Astrocyte (in vitro differentiated cells and primary cell): ENCODE results near the gene CPNE4. TPM values are rescaled to one million over a fixed set of nuclear protein-coding genes. Genes with fewer than 3 reads are reported as not detected.
A peak's percentile ranks its signal among the peaks of the same experiment; 100 is the strongest.

Experiments
- DNase-seq: peaks from one replicate; pipeline ENCODE4 v3.0.0-alpha.2; 2010; ENCODE audit warnings: low read depth
- FAIRE-seq: peaks from 2 replicates; lab custom pipeline; 2011; peaks lifted over from hg19 to GRCh38; lab: Jason Lieb, UNC
- H2AFZ ChIP-seq: 2 replicates; pipeline ENCODE4 v1.6.0; 2012; ENCODE audit warnings: low read depth, low read length, inconsistent platforms
- H3K27ac ChIP-seq: 2 replicates; pipeline ENCODE4 v1.5.1; 2011; ENCODE audit warnings: low read depth, low read length, inconsistent platforms
- H3K27me3 ChIP-seq: 2 replicates; pipeline ENCODE4 v1.6.0; 2011; ENCODE audit warnings: low read length, inconsistent platforms; ENCODE audit not compliant: insufficient read depth
- H3K36me3 ChIP-seq: 2 replicates; pipeline ENCODE4 v1.5.1; 2011; ENCODE audit warnings: low read length, inconsistent platforms; ENCODE audit not compliant: insufficient read depth
- H3K4me1 ChIP-seq: 2 replicates; pipeline ENCODE4 v1.5.1; 2011; ENCODE audit warnings: low read length, inconsistent platforms; ENCODE audit not compliant: insufficient read depth
- H3K4me2 ChIP-seq: 2 replicates; pipeline ENCODE4 v1.6.0; 2012; ENCODE audit warnings: low read length, inconsistent platforms
- H3K4me3 ChIP-seq: 2 replicates; pipeline ENCODE4 v1.5.1; 2011; ENCODE audit warnings: low read depth, mild to moderate bottlenecking, low read length, inconsistent platforms; ENCODE audit not compliant: insufficient read depth
- H3K79me2 ChIP-seq: 2 replicates; pipeline ENCODE4 v1.6.0; 2012; ENCODE audit warnings: mild to moderate bottlenecking, low read length, inconsistent platforms; ENCODE audit not compliant: insufficient read depth
- H3K9ac ChIP-seq: 2 replicates; pipeline ENCODE4 v1.6.0; 2012; ENCODE audit warnings: mild to moderate bottlenecking, low read length, inconsistent platforms
- H3K9me3 ChIP-seq: 2 replicates; pipeline ENCODE4 v1.5.1; 2012; ENCODE audit warnings: low read depth, mild to moderate bottlenecking, low read length, inconsistent platforms; ENCODE audit not compliant: insufficient read depth
- H4K20me1 ChIP-seq: 2 replicates; pipeline ENCODE4 v1.6.0; 2012; ENCODE audit warnings: low read length, inconsistent platforms; ENCODE audit not compliant: insufficient read depth
- H3K27ac Mint-ChIP-seq: one replicate; pipeline ENCODE4 v1.8.0; 2021; ENCODE audit warnings: mild to moderate bottlenecking, mixed read lengths; ENCODE audit not compliant: unreplicated experiment
- H3K27me3 Mint-ChIP-seq: one replicate; pipeline ENCODE4 v1.8.0; 2021; ENCODE audit warnings: low read depth, mixed read lengths; ENCODE audit not compliant: unreplicated experiment
- H3K36me3 Mint-ChIP-seq: one replicate; pipeline ENCODE4 v1.8.0; 2021; ENCODE audit warnings: low read depth, mixed read lengths; ENCODE audit not compliant: unreplicated experiment
- H3K4me1 Mint-ChIP-seq: one replicate; pipeline ENCODE4 v1.8.0; 2021; ENCODE audit warnings: low read depth, mixed read lengths; ENCODE audit not compliant: unreplicated experiment
- H3K4me3 Mint-ChIP-seq: one replicate; pipeline ENCODE4 v1.8.0; 2021; ENCODE audit warnings: mild to moderate bottlenecking, moderate library complexity, mixed read lengths; ENCODE audit not compliant: unreplicated experiment
- H3K9me3 Mint-ChIP-seq: one replicate; pipeline ENCODE4 v1.8.0; 2021; ENCODE audit warnings: mild to moderate bottlenecking, mixed read lengths; ENCODE audit not compliant: unreplicated experiment
- EZH2 ChIP-seq: IDR thresholded peaks from 2 replicates; pipeline ENCODE4 v1.6.1; 2012; ENCODE audit warnings: mild to moderate bottlenecking, low read length, inconsistent platforms; ENCODE audit not compliant: insufficient read depth
- total RNA-seq: library from RNA; stranded (reverse); gene quantifications from 2 replicates; pipeline ENCODE4 v1.2.1, GENCODE V29; 2021
- TF ChIP-seq, protein P1 (sequence below): IDR thresholded peaks from 2 replicates; pipeline ENCODE4 v1.5.1; 2011; ENCODE audit warnings: low read depth, mild to moderate bottlenecking, inconsistent platforms, low read length, moderate library complexity; ENCODE audit not compliant: insufficient read depth

The CPNE4 gene
- total RNA-seq, 1 donor from 2014 or later = 0.68 TPM

DNA sequence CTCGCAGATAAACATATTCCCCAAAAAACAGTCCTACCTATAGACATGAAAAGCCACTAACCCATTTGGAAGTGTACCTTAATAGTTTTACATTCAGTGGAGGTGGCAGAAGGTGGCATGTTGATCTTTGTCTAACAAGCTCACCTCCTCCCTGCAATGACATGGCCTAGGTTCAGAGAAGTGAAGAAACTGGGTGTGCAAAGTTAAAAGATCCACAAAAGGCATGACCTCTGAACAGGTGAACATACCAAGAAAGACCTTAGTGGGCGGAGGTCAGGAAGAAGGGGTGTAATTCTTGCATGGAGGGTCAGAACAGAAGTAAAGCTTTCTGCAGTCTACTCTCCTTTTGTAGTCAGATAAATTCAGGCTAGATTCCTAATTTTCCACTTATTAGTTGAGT, 532.9 kb downstream of the CPNE4 start:
- Histone ChIP-seq H4K20me1 (peaks cover 3% of the 10 kb centered on the region), H3K9me3 (no peaks in the 10 kb centered on the region), H3K36me3 (peaks cover 26% of the 10 kb centered on the region), H2AFZ (peak overlapping the region; percentile 98), H3K9ac (peak overlapping the region; percentile 94), H3K27ac (peak overlapping the region; percentile 78), H3K4me2 (peak overlapping the region; percentile 90), H3K4me3 (peak overlapping the region; percentile 96), H3K79me2 (peaks cover 50% of the 10 kb centered on the region), H3K4me1 (peaks cover 4% of the 10 kb centered on the region), H3K27me3 (no peaks in the 10 kb centered on the region)
- no peaks in the 10 kb centered on the region for H3K27me3 Mint-ChIP-seq
- peak overlapping the region; percentile 98 for H3K27ac Mint-ChIP-seq
- TF ChIP-seq EZH2 = no peak
- FAIRE-seq (peak; percentile 32), DNase-seq (no peak)
- no peaks in the 10 kb centered on the region for H3K9me3 Mint-ChIP-seq
- peaks cover 5% of the 10 kb centered on the region for H3K36me3 Mint-ChIP-seq
- H3K4me3 Mint-ChIP-seq = peak overlapping the region; percentile 99
- H3K4me1 Mint-ChIP-seq = peaks cover 9% of the 10 kb centered on the region

DNA sequence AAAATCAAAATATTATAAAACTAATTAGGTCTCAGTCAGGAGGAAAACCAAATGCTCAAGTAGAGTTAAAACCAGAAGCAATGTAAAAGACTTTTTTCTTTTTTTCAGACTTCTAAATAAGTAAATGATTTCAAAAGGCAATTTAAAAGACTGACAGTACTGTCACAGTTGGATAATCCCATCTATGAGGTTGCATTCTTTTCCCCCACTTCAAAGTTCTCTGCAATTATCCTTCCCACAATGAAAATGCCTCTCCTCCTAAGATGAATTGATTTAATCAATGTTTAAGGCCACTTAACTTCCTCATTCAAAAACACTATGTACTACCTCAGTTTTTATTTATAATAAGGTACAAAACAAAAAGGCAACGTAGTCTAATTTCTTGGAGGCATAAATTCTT, 540.1 kb downstream of the CPNE4 start:
- TF ChIP-seq, protein P1, sequence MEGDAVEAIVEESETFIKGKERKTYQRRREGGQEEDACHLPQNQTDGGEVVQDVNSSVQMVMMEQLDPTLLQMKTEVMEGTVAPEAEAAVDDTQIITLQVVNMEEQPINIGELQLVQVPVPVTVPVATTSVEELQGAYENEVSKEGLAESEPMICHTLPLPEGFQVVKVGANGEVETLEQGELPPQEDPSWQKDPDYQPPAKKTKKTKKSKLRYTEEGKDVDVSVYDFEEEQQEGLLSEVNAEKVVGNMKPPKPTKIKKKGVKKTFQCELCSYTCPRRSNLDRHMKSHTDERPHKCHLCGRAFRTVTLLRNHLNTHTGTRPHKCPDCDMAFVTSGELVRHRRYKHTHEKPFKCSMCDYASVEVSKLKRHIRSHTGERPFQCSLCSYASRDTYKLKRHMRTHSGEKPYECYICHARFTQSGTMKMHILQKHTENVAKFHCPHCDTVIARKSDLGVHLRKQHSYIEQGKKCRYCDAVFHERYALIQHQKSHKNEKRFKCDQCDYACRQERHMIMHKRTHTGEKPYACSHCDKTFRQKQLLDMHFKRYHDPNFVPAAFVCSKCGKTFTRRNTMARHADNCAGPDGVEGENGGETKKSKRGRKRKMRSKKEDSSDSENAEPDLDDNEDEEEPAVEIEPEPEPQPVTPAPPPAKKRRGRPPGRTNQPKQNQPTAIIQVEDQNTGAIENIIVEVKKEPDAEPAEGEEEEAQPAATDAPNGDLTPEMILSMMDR = no peak
- no peak for TF ChIP-seq EZH2

DNA sequence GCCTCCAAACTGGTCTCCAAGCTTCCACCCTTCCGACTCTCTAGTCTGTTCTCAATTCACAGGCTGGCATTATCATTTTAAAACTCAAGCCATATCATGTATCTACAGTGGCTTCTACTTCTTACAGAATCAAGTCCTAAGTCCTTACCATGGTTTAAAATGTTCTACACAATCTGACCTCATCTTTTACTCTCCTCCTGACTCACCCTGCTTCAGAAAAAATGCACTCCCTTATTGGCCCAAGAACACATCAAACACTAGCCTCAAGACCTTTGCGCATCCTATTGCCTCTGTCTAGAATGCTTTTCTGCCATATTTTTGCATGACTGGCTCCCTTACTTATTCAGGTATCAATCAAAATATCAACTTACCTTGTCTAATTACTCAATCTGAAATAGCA, 543.0 kb downstream of the CPNE4 start:
- no peak for TF ChIP-seq EZH2
- TF ChIP-seq, protein P1 = no peak
- Histone ChIP-seq H3K36me3 (peaks cover 31% of the 10 kb centered on the region), H3K27ac (no peak overlapping the region), H4K20me1 (peaks cover 16% of the 10 kb centered on the region), H2AFZ (no peak overlapping the region), H3K9ac (no peak overlapping the region), H3K4me3 (no peak overlapping the region), H3K79me2 (peaks cover 44% of the 10 kb centered on the region), H3K4me1 (no peaks in the 10 kb centered on the region), H3K9me3 (no peaks in the 10 kb centered on the region), H3K4me2 (no peak overlapping the region), H3K27me3 (no peaks in the 10 kb centered on the region)
- H3K4me1 Mint-ChIP-seq = no peaks in the 10 kb centered on the region
- no peak for FAIRE-seq
- no peak overlapping the region for H3K27ac Mint-ChIP-seq
- peaks cover 4% of the 10 kb centered on the region for H3K36me3 Mint-ChIP-seq
- no peaks in the 10 kb centered on the region for H3K27me3 Mint-ChIP-seq
- H3K4me3 Mint-ChIP-seq = no peak overlapping the region
- DNase-seq = no peak
- H3K9me3 Mint-ChIP-seq = no peaks in the 10 kb centered on the region

More for the DNA sequence above, 540.1 kb downstream of the CPNE4 start:
- no peak for FAIRE-seq
- H2AFZ ChIP-seq = no peak overlapping the region
- peaks cover 16% of the 10 kb centered on the region for H4K20me1 ChIP-seq
- no peaks in the 10 kb centered on the region for H3K9me3 Mint-ChIP-seq
- no peaks in the 10 kb centered on the region for H3K4me1 Mint-ChIP-seq
- peaks cover 60% of the 10 kb centered on the region for H3K79me2 ChIP-seq
- H3K4me1 ChIP-seq = no peaks in the 10 kb centered on the region
- no peak for DNase-seq
- H3K27me3 Mint-ChIP-seq = no peaks in the 10 kb centered on the region
- no peak overlapping the region for H3K27ac ChIP-seq
- H3K4me2 ChIP-seq = no peak overlapping the region
- no peaks in the 10 kb centered on the region for H3K9me3 ChIP-seq
- H3K27me3 ChIP-seq = no peaks in the 10 kb centered on the region
- peaks cover 4% of the 10 kb centered on the region for H3K36me3 Mint-ChIP-seq
- H3K36me3 ChIP-seq = peaks cover 47% of the 10 kb centered on the region
- H3K4me3 Mint-ChIP-seq = no peak overlapping the region
- no peak overlapping the region for H3K9ac ChIP-seq
- no peak overlapping the region for H3K27ac Mint-ChIP-seq
- no peak overlapping the region for H3K4me3 ChIP-seq
